ENCODE data around the gene NOLC1. TPM values are rescaled to one million over a fixed set of nuclear protein-coding genes. Genes with fewer than 3 reads are reported as not detected.

The NOLC1 gene
- total RNA-seq, 2 donors from 2014 or later, result 92.0 to 93.5 TPM

DNA sequence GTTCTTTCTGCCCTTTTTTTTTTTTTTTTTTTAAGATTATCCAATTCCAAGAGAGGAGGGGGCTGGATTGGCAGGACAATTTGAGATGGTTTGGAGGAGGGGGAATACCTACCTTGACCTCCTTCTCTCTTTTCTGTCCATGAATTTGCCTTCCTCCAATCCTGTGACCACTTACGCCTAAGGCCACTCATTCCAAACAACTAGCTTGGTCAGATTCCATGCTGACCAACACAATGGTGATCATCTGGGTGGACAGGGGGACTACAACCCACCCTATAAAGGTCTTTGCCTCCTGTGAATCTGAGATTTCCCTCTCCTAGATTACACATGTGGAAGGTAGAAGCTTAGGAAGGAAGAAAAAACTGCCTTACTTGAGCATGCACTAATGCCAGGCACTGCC lies 29.7 kb upstream of the NOLC1 start:
- Histone ChIP-seq H3K36me3 (ENCODE audit: control insufficient read depth, insufficient read depth, low read length) (no peaks in the 10 kb centered on the region), H3K9me3 (ENCODE audit: control insufficient read depth, low read length) (no peaks in the 10 kb centered on the region), H3K27ac (ENCODE audit: low read depth, low read length) (no peak overlapping the region), H3K4me3 (ENCODE audit: low read length) (peak overlapping the region; percentile 80), H3K4me1 (ENCODE audit: control insufficient read depth, insufficient read depth, low read length) (peaks cover 15% of the 10 kb centered on the region), H3K27me3 (ENCODE audit: control insufficient read depth, insufficient read depth, low read length, poor library complexity, severe bottlenecking) (no peaks in the 10 kb centered on the region), H3K9ac (ENCODE audit: extremely low read depth, low read length, poor library complexity, severe bottlenecking) (no peak overlapping the region)
- H3K27me3 Mint-ChIP-seq (ENCODE audit: insufficient read depth), result no peaks in the 10 kb centered on the region
- peak overlapping the region; percentile 75 for H3K4me3 Mint-ChIP-seq
- WGBS, 2 experiments (ENCODE audit: insufficient coverage in 1 of 2, insufficient read length in 1 of 2), result 79 to 100% methylated on average over 1 of the region's 1 CpG
- DNase-seq, result no peak
- H3K4me1 Mint-ChIP-seq, result peaks cover 40% of the 10 kb centered on the region
- H3K9me3 Mint-ChIP-seq, result no peaks in the 10 kb centered on the region
- peak overlapping the region; percentile 97 for H3K27ac Mint-ChIP-seq
- peak; percentile 6 for TF ChIP-seq CTCF (conservative IDR thresholded peaks at IDR 0.05)
- no peaks in the 10 kb centered on the region for H3K36me3 Mint-ChIP-seq (ENCODE audit: low read depth)

DNA sequence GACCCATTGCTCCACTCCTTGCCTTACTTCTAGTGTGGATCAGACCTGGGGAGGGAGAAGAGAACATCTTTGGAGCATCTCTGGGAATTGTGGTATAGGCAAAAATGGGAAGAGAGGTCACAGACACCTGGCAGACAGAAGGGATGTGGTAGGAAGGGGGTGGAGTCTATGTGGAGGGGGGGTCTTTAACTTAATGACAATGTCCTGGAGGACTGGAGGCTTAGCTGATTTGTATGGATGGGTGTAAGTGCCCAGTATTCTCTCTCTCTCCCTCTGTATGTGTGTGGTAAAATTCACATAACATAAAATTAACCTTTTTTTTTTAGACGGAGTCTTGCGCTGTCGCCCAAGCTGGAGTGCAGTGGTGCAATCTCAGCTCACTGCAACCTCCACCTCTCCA lies 29.0 kb upstream of the NOLC1 start:
- Mint-ChIP-seq H3K4me3 (no peak overlapping the region), H3K27me3 (ENCODE audit: insufficient read depth) (no peaks in the 10 kb centered on the region), H3K27ac (peak overlapping the region; percentile 97), H3K36me3 (ENCODE audit: low read depth) (no peaks in the 10 kb centered on the region), H3K9me3 (no peaks in the 10 kb centered on the region), H3K4me1 (peaks cover 32% of the 10 kb centered on the region)
- Histone ChIP-seq H3K9ac (ENCODE audit: extremely low read depth, low read length, poor library complexity, severe bottlenecking) (no peak overlapping the region), H3K36me3 (ENCODE audit: control insufficient read depth, insufficient read depth, low read length) (no peaks in the 10 kb centered on the region), H3K4me3 (ENCODE audit: low read length) (no peak overlapping the region), H3K9me3 (ENCODE audit: control insufficient read depth, low read length) (no peaks in the 10 kb centered on the region), H3K4me1 (ENCODE audit: control insufficient read depth, insufficient read depth, low read length) (peaks cover 13% of the 10 kb centered on the region), H3K27ac (ENCODE audit: low read depth, low read length) (no peak overlapping the region), H3K27me3 (ENCODE audit: control insufficient read depth, insufficient read depth, low read length, poor library complexity, severe bottlenecking) (no peaks in the 10 kb centered on the region)
- DNase-seq, result no peak
- 93 to 100% methylated on average over 3 of the region's 3 CpGs for WGBS, 2 experiments (ENCODE audit: insufficient coverage in 1 of 2, insufficient read length in 1 of 2)
- no peak for TF ChIP-seq CTCF (conservative IDR thresholded peaks at IDR 0.05)

GRCh38 chr10:102131286-102132170 lies 20.7 kb upstream of the NOLC1 start:
- Mint-ChIP-seq H3K36me3 (ENCODE audit: low read depth) (no peaks in the 10 kb centered on the region), H3K27ac (no peak overlapping the region), H3K9me3 (no peaks in the 10 kb centered on the region), H3K27me3 (ENCODE audit: insufficient read depth) (no peaks in the 10 kb centered on the region), H3K4me1 (peaks cover 20% of the 10 kb centered on the region), H3K4me3 (no peak overlapping the region)
- H3K9me3 ChIP-seq (ENCODE audit: control insufficient read depth, low read length), result no peaks in the 10 kb centered on the region
- WGBS, 2 experiments (ENCODE audit: insufficient coverage in 1 of 2, insufficient read length in 1 of 2), result 92% methylated on average over 8 of the region's 8 CpGs; no CpG with 5 or more reads in 1 of the 2 experiments
- no peak for TF ChIP-seq CTCF (conservative IDR thresholded peaks at IDR 0.05)
- no peaks in the 10 kb centered on the region for H3K27me3 ChIP-seq (ENCODE audit: control insufficient read depth, insufficient read depth, low read length, poor library complexity, severe bottlenecking)
- H3K36me3 ChIP-seq (ENCODE audit: control insufficient read depth, insufficient read depth, low read length), result peaks cover 4% of the 10 kb centered on the region
- H3K4me1 ChIP-seq (ENCODE audit: control insufficient read depth, insufficient read depth, low read length), result peaks cover 7% of the 10 kb centered on the region
- H3K9ac ChIP-seq (ENCODE audit: extremely low read depth, low read length, poor library complexity, severe bottlenecking), result no peak overlapping the region
- no peak overlapping the region for H3K27ac ChIP-seq (ENCODE audit: low read depth, low read length)
- no peak for DNase-seq
- no peak overlapping the region for H3K4me3 ChIP-seq (ENCODE audit: low read length)
